Ishikawa (cell line): ENCODE results near the gene ZNHIT1.

Experiments used
- CEBPB ChIP-seq: IDR thresholded peaks from 2 replicates; pipeline ENCODE4 v1.6.1; 2012
- CREB1 ChIP-seq: IDR thresholded peaks from 2 replicates; pipeline ENCODE4 v1.6.1; 2012; ENCODE audit warnings: low read depth
- EGR1 ChIP-seq: IDR thresholded peaks from 2 replicates; pipeline ENCODE4 v1.6.1; 2012
- EP300 ChIP-seq: IDR thresholded peaks from 2 replicates; pipeline ENCODE4 v1.6.1; 2012; ENCODE audit warnings: borderline replicate concordance
- FOXM1 ChIP-seq: IDR thresholded peaks from 2 replicates; pipeline ENCODE4 v1.6.1; 2012; ENCODE audit warnings: low read depth, borderline replicate concordance
- NFIC ChIP-seq: IDR thresholded peaks from 2 replicates; pipeline ENCODE4 v1.6.1; 2012
- RAD21 ChIP-seq: IDR thresholded peaks from 2 replicates; pipeline ENCODE4 v1.6.1; 2012; ENCODE audit warnings: low read depth
- TAF1 ChIP-seq: IDR thresholded peaks from 2 replicates; pipeline ENCODE4 v1.6.1; 2012; ENCODE audit warnings: low read depth, mild to moderate bottlenecking
- TCF12 ChIP-seq: IDR thresholded peaks from 2 replicates; pipeline ENCODE4 v1.6.1; 2012; ENCODE audit warnings: low read depth
- TEAD4 ChIP-seq: IDR thresholded peaks from 2 replicates; pipeline ENCODE4 v1.6.1; 2012
- YY1 ChIP-seq: IDR thresholded peaks from 2 replicates; pipeline ENCODE4 v1.6.1; 2012; ENCODE audit warnings: low read depth
- ZBTB7A ChIP-seq: IDR thresholded peaks from 2 replicates; pipeline ENCODE4 v1.6.1; 2012; ENCODE audit warnings: low read depth
- TF ChIP-seq, protein P1 (sequence below): IDR thresholded peaks from 2 replicates; pipeline ENCODE4 v1.6.1; 2012
- TF ChIP-seq, protein P2 (sequence below): IDR thresholded peaks from 2 replicates; pipeline ENCODE4 v1.6.1; 2012
- TF ChIP-seq, protein P3 (sequence below): IDR thresholded peaks from 2 replicates; pipeline ENCODE4 v1.6.1; 2012; ENCODE audit warnings: low read depth, mild to moderate bottlenecking

The ZNHIT1 gene

DNA sequence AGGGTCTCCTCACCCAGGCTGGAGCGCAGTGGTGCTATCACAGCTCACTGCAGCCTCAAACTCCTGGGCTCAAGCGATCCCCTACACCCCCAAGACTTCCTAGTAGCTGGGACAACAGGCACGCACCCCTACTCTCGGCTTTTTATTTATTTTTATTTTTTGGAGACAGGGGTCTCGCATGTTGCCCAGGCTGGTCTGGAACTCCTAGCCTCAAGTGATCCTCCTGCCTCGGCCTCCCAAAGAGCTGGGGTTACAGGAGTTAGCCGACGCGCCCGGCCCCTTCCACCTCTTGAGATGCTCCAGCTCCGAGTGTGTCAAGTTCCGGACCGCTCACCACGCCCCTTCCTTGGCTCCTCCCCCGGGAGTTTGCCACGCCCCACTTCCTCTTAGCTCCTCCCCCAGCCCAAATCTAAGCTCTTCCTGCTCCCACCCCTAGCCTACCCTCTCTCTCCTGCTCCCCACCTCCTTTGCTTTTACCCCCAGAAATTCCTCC, 44.2 kb upstream of the ZNHIT1 start:
- TF ChIP-seq, protein P1, sequence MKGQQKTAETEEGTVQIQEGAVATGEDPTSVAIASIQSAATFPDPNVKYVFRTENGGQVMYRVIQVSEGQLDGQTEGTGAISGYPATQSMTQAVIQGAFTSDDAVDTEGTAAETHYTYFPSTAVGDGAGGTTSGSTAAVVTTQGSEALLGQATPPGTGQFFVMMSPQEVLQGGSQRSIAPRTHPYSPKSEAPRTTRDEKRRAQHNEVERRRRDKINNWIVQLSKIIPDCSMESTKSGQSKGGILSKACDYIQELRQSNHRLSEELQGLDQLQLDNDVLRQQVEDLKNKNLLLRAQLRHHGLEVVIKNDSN = no peak
- TF ChIP-seq CREB1 = no peak
- TF ChIP-seq TCF12 = no peak
- no peak for TF ChIP-seq NFIC
- TF ChIP-seq EP300 = no peak
- TF ChIP-seq TAF1 = no peak
- no peak for TF ChIP-seq ZBTB7A
- no peak for TF ChIP-seq EGR1

DNA sequence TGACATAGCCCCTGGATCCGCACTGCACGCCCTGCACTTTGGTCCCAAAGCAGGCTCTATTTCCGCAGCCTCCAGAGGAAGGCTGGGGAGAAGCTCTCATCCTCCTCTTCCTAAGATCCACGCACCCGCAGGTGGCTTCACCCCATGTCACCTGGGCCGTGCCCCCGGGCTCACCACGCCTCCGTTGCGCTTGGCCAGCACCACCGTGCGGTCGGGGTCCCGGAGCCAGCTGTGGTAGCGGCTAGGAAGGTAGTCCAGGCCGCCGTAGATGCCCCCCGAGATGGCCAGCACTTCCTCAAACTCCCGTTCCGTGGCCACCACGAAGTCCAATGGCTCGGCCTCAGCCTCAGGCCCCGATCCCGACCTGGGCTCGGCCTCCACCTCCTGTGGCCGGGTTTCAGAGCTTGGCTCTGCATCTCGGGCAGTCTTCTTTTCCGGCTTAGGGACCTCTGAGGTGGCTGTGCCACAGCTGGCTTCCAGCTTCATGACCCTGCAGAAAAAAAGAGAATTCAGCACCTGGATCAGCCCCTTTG, 43.6 kb upstream of the ZNHIT1 start:
- TF ChIP-seq, protein P2, sequence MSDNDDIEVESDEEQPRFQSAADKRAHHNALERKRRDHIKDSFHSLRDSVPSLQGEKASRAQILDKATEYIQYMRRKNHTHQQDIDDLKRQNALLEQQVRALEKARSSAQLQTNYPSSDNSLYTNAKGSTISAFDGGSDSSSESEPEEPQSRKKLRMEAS = no peak
- TF ChIP-seq RAD21 (no peak), TCF12 (no peak), EP300 (no peak), FOXM1 (no peak), CEBPB (no peak), ZBTB7A (no peak), EGR1 (no peak), TAF1 (no peak), YY1 (no peak), TEAD4 (no peak), NFIC (no peak), CREB1 (no peak)
- TF ChIP-seq, protein P1 = no peak
- TF ChIP-seq, protein P3, sequence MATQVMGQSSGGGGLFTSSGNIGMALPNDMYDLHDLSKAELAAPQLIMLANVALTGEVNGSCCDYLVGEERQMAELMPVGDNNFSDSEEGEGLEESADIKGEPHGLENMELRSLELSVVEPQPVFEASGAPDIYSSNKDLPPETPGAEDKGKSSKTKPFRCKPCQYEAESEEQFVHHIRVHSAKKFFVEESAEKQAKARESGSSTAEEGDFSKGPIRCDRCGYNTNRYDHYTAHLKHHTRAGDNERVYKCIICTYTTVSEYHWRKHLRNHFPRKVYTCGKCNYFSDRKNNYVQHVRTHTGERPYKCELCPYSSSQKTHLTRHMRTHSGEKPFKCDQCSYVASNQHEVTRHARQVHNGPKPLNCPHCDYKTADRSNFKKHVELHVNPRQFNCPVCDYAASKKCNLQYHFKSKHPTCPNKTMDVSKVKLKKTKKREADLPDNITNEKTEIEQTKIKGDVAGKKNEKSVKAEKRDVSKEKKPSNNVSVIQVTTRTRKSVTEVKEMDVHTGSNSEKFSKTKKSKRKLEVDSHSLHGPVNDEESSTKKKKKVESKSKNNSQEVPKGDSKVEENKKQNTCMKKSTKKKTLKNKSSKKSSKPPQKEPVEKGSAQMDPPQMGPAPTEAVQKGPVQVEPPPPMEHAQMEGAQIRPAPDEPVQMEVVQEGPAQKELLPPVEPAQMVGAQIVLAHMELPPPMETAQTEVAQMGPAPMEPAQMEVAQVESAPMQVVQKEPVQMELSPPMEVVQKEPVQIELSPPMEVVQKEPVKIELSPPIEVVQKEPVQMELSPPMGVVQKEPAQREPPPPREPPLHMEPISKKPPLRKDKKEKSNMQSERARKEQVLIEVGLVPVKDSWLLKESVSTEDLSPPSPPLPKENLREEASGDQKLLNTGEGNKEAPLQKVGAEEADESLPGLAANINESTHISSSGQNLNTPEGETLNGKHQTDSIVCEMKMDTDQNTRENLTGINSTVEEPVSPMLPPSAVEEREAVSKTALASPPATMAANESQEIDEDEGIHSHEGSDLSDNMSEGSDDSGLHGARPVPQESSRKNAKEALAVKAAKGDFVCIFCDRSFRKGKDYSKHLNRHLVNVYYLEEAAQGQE = no peak

DNA sequence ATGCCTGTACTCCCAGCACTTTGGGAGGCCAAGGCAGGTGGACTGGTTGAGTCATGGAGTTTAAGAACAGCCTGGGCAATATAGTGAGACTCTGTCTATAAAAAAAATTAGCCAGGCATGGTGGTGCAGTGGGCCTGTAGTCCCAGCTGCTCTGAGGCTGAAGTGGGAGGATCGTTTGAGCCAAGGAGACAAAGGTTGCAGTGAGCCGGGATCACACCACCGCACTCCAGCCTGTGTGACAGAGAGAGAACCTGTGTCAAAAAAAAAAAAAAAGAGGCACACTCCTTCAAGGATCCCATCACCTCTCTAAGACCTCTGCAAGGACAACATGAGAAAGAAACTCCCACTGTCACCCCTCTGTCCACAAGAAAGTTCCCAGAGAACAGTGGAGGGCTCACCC, 42.3 kb upstream of the ZNHIT1 start:
- TF ChIP-seq EP300 = no peak
- no peak for TF ChIP-seq EGR1
- TF ChIP-seq NFIC = no peak
- TF ChIP-seq TEAD4 = no peak
- TF ChIP-seq TAF1 = no peak
- no peak for TF ChIP-seq CREB1
- TF ChIP-seq, protein P2 = no peak
- TF ChIP-seq RAD21 = no peak
- TF ChIP-seq FOXM1 = no peak
- TF ChIP-seq ZBTB7A = no peak
- TF ChIP-seq, protein P1 = no peak
- TF ChIP-seq TCF12 = no peak
- no peak for TF ChIP-seq YY1
- TF ChIP-seq, protein P3 = no peak
- no peak for TF ChIP-seq CEBPB

DNA sequence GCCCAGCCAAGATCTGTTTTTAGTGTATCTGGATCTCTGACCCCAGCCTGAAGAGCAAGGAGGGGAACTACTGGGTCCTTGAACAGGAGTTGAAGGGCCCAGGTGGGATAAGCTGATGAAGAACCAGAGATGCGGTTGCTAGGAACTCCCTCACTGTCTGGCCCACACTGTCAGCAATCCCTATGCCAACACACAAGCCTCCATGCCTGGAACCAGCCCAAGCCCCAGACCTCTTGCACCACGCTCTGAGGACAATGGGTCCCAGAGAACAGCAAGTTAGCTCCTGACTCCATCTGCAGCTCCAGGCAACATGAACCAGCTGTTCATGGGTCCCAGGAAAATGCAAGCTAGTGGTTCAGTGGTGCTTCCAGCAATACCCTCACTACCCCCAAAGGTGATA, 40.3 kb upstream of the ZNHIT1 start:
- TF ChIP-seq, protein P3 = no peak
- TF ChIP-seq CEBPB (no peak), RAD21 (no peak), TEAD4 (no peak), YY1 (no peak), TAF1 (no peak), CREB1 (no peak), NFIC (no peak), ZBTB7A (no peak), EP300 (no peak), EGR1 (no peak), FOXM1 (no peak)
- TF ChIP-seq, protein P1 = no peak
- TF ChIP-seq, protein P2 = no peak
